Upper lobe of left lung (tissue), 6 donors: ENCODE results near the gene CREB1. TPM values are rescaled to one million over a fixed set of nuclear protein-coding genes. Genes with fewer than 3 reads are reported as not detected.
"Not testable (repeated sequence)": the region's sequence is repeated elsewhere in the genome, so short reads cannot be mapped to it uniquely, and the experiment has no call there.

Experiments
- ATAC-seq, 2 donors: fragments of 200-7000 bp; cut with Tn5 transposase; one replicate each; pipeline ENCODE4 v1.9.1; 2022; ENCODE audit warnings: mild to moderate bottlenecking in 2 of 2, moderate library complexity in 2 of 2; ENCODE audit not compliant: low FRiP score in 2 of 2
- DNase-seq, 2 donors: peaks; one replicate each; pipeline ENCODE4 v3.0.0-alpha.2; 2019 to 2020
- H3K27ac ChIP-seq, 4 donors: fragments of 200-600 bp; sonication (generic); one replicate each; pipeline ENCODE4 v1.5.1; 2016 to 2019
- H3K27me3 ChIP-seq, 4 donors: fragments of 200-600 bp; sonication (generic); one replicate each; pipeline ENCODE4 v1.5.1; 2017 to 2019
- H3K36me3 ChIP-seq, 4 donors: fragments of 200-600 bp; sonication (generic); one replicate each; pipeline ENCODE4 v1.5.1; 2016 to 2019
- H3K4me1 ChIP-seq, 4 donors: fragments of 200-600 bp; sonication (generic); one replicate each; pipeline ENCODE4 v1.5.1; 2018 to 2019
- H3K4me3 ChIP-seq, 4 donors: fragments of 200-600 bp; sonication (generic); one replicate each; pipeline ENCODE4 v1.5.1; 2017 to 2019; ENCODE audit warnings: mild to moderate bottlenecking in 2 of 4, moderate library complexity in 1 of 4
- H3K9me3 ChIP-seq, 4 donors: fragments of 200-600 bp; sonication (generic); one replicate each; pipeline ENCODE4 v1.5.1; 2018 to 2019
- EP300 ChIP-seq, 4 donors: sonication (generic); formaldehyde crosslinking; IDR thresholded peaks; one replicate each; pipeline ENCODE4 v1.5.1; 2017; ENCODE audit warnings: antibody characterized with exemption in 4 of 4, control low read depth in 2 of 4
- POLR2A ChIP-seq, 4 donors: fragments of 450-650 bp; IDR thresholded peaks; one replicate each; pipeline ENCODE4 v1.5.1; 2016 to 2017; ENCODE audit warnings: antibody characterized with exemption in 4 of 4, mild to moderate bottlenecking in 2 of 4
- POLR2AphosphoS5 ChIP-seq, 2 donors: sonication (generic); formaldehyde crosslinking; IDR thresholded peaks; one replicate each; pipeline ENCODE4 v1.5.1; 2017; ENCODE audit warnings: antibody characterized with exemption in 2 of 2
- WGBS, 2 donors: methylation state at CpG; one replicate each; pipeline ENCODE4 v1.1.5; 2017 to 2018; 5-methylcytosine and 5-hydroxymethylcytosine counted together
- total RNA-seq, 6 donors: library from RNA; depleted of rRNA in 4 of 6; stranded (reverse); fragments of >200 nt in 4 of 6; gene quantifications; one replicate each; pipeline versions ENCODE4 v1.1.0 to v1.2.1, GENCODE V29; 2016 to 2021
- TF ChIP-seq, protein P1 (sequence below), 6 experiments: fragments of 450-650 bp in 4 of 6; fragments of 200-600 bp in 2 of 6; sonication (generic) in 2 of 6; IDR thresholded peaks; one replicate each; pipeline ENCODE4 v1.5.1; 2016 to 2019; ENCODE audit warnings: antibody characterized with exemption in 6 of 6
- donor health status: DM: no; HTN: no; CAD: no; lungs with moderate emphysema.
- donor health status: DM: no; HTN: yes; CAD: no; lungs with severe emphysema.

Gene CREB1
- total RNA-seq, 6 donors from 2014 or later, result 15.7 to 75.5 (median 41.8) TPM

DNA sequence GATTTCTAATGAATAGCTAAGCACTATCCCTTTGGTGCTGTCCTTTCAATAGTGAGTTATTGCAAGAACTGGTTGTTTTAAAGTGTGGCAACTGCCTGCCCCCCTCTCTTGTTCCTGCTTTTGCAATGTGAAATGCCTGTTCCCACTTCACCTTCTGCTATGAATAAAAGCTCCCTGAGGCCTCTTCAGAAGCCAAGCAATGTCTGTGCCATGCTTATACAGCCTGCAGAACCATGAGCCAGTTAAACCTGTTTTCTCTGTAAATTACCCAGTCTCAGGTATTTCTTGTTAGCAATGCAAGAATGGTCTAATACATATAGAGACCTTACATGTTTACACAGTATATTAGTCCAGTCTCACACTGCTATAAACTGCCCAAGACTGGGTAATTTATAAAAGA, 110.4 kb downstream of the CREB1 start:
- Histone ChIP-seq H3K4me1 (no peaks in the 10 kb centered on the region), H3K36me3 (no peaks in the 10 kb centered on the region), H3K9me3 (peaks cover 0 to 9% (median 0%) of the 10 kb centered on the region in 4 donors), H3K4me3 (no peak overlapping the region), H3K27me3 (no peaks in the 10 kb centered on the region), H3K27ac (no peak overlapping the region)
- no peak for ATAC-seq
- TF ChIP-seq POLR2A (IDR thresholded peaks at IDR 0.05) (no peak), EP300 (IDR thresholded peaks at IDR 0.05) (no peak), POLR2AphosphoS5 (IDR thresholded peaks at IDR 0.05) (no peak)
- TF ChIP-seq, protein P1, sequence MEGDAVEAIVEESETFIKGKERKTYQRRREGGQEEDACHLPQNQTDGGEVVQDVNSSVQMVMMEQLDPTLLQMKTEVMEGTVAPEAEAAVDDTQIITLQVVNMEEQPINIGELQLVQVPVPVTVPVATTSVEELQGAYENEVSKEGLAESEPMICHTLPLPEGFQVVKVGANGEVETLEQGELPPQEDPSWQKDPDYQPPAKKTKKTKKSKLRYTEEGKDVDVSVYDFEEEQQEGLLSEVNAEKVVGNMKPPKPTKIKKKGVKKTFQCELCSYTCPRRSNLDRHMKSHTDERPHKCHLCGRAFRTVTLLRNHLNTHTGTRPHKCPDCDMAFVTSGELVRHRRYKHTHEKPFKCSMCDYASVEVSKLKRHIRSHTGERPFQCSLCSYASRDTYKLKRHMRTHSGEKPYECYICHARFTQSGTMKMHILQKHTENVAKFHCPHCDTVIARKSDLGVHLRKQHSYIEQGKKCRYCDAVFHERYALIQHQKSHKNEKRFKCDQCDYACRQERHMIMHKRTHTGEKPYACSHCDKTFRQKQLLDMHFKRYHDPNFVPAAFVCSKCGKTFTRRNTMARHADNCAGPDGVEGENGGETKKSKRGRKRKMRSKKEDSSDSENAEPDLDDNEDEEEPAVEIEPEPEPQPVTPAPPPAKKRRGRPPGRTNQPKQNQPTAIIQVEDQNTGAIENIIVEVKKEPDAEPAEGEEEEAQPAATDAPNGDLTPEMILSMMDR (IDR thresholded peaks at IDR 0.05), result no peak
- DNase-seq, result no peak

DNA sequence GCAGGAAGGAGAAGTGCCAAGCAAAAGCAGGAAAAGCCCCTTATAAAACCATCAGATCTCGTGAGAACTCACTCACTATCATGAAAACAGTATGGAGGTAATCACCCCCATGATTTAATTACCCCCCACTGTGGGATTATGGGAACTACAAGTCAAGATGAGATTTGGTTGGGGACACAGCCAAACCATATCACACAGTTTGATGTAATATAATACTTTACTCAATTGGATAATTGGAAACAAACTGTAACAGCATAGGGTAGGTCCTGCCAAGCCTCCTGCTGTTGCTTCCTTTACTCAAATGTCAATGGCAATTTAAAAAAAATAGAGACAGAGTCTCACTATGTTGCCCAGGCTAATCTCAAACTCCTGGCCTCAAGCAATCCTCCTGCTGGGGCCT, 110.9 kb downstream of the CREB1 start:
- ATAC-seq (no peak), DNase-seq (no peak)
- H3K27ac ChIP-seq, result no peak overlapping the region
- no peak overlapping the region for H3K4me3 ChIP-seq
- WGBS, 2 donors, result 71% methylated on average over 1 of the region's 1 CpG
- H3K27me3 ChIP-seq, result no peaks in the 10 kb centered on the region
- no peaks in the 10 kb centered on the region for H3K4me1 ChIP-seq
- TF ChIP-seq, protein P1 (IDR thresholded peaks at IDR 0.05), result no peak
- no peak for TF ChIP-seq POLR2A (IDR thresholded peaks at IDR 0.05)
- no peak for TF ChIP-seq EP300 (IDR thresholded peaks at IDR 0.05)
- no peak for TF ChIP-seq POLR2AphosphoS5 (IDR thresholded peaks at IDR 0.05)
- H3K36me3 ChIP-seq, result no peaks in the 10 kb centered on the region
- peaks cover 0 to 9% (median 0%) of the 10 kb centered on the region in 4 donors for H3K9me3 ChIP-seq

DNA sequence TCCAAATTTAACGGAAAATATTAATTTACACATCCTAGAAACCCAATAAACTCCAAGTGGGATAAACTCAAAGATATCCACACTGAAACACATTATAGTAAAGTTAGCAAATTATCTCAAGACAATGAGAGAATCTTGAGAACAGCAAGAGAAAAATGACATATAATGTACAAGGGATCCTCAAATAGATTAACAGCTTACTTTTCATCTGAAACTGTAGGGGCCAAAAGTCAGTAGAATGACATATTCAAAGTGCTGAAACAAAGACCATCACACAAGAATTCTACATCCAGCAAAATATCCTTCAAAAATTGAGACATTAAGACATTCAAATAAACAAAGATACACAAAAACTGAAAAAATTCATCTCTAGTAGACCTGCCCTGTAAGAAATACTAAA, 114.1 kb downstream of the CREB1 start:
- no peak for DNase-seq
- Histone ChIP-seq H3K27ac (no peak overlapping the region), H3K4me3 (no peak overlapping the region), H3K9me3 (peaks cover 0 to 9% (median 0%) of the 10 kb centered on the region in 4 donors), H3K27me3 (no peaks in the 10 kb centered on the region), H3K36me3 (no peaks in the 10 kb centered on the region), H3K4me1 (no peaks in the 10 kb centered on the region)
- TF ChIP-seq POLR2AphosphoS5 (IDR thresholded peaks at IDR 0.05) (no peak), POLR2A (IDR thresholded peaks at IDR 0.05) (no peak), EP300 (IDR thresholded peaks at IDR 0.05) (no peak)
- TF ChIP-seq, protein P1 (IDR thresholded peaks at IDR 0.05), result no peak
- WGBS, 2 donors, result 93 to 98% methylated on average over 1 of the region's 1 CpG
- no peak for ATAC-seq

DNA sequence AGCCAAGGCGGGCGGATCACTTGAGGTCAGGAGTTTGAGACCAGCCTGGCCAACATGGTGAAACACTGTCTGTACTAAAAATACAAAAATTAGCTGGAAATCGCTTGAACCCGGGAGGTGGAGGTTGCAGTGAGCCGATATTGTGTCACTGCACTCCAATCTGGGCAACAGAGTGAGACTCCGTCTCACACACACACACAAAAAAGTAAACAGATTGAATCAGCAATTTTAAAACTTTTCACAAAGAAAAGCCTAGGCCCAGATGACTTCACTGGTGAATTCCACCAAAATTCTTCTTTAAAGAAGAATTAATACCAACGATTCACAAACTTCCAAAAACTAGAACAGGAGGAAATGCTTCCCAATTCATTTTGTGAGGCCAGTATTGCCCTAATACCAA, 116.8 kb downstream of the CREB1 start:
- not testable (repeated sequence) for H3K4me1 ChIP-seq, ATAC-seq, DNase-seq, H3K9me3 ChIP-seq, H3K4me3 ChIP-seq, H3K36me3 ChIP-seq, H3K27ac ChIP-seq, H3K27me3 ChIP-seq
- WGBS, 2 donors, result 92% methylated on average over 7 of the region's 7 CpGs

Other genes with a start within 250 kb of the CREB1 start
- 10 to 100 TPM in 5 of 6 donors, 1 to 10 TPM in 1; 6.7 to 29.2 (median 13.5) TPM for gene METTL21A, start 95.4 kb downstream of the CREB1 start, total RNA-seq
- 10 to 100 TPM; 10.9 to 27.0 (median 19.2) TPM for gene CCNYL1, start 181.7 kb downstream of the CREB1 start, total RNA-seq
- 10 to 100 TPM; 30.5 to 69.2 (median 43.7) TPM for gene FZD5, start 239.9 kb downstream of the CREB1 start, total RNA-seq